GM19397 (cell line): ENCODE data around the gene KCNB1.
"Not testable (repeated sequence)": the region's sequence is repeated elsewhere in the genome, so short reads cannot be mapped to it uniquely, and the experiment has no call there.

ENCODE experiments used
- ATAC-seq: cut with Tn5 transposase; IDR thresholded peaks from one replicate; pipeline ENCODE4 v1.9.1; 2021; ENCODE audit warnings: mild to moderate bottlenecking, moderate library complexity; ENCODE audit not compliant: unreplicated experiment

Gene KCNB1

GRCh38 chr20:49412254-49412653 is 70.2 kb downstream of the KCNB1 start:
- no peak for ATAC-seq

DNA sequence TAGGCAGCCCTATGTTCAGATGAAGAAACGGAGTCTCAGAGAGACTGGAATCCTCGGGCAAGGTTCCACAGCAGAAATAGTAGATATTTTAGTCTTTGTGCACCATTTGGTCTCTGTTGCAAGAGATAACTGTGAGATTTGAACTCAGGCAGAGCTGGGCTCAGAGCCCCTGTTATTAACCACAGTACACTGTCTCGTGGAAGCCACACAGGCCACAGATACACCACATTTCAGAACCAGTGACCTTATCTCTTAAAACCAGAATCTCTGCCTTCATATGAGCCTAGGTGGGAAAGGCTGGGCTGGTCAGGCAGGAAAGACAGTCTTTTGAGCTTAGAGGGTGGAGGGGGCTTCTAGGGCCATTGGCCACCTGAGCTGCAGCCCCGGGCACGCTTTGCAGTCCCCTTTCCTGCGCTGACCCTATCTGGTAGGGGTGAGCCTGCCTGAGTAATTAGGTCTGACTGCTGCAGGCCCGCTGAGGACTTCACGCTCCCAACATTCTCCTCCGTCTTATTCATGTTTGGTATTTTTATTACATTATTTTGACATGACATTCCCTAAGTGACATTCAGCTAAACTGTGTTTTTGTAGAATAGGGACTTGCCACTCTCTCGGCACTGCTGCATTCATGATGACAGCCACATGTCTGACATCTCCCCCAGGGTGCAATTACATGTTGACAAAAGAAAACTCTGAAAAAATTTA is 71.1 kb downstream of the KCNB1 start:
- no peak for ATAC-seq

DNA sequence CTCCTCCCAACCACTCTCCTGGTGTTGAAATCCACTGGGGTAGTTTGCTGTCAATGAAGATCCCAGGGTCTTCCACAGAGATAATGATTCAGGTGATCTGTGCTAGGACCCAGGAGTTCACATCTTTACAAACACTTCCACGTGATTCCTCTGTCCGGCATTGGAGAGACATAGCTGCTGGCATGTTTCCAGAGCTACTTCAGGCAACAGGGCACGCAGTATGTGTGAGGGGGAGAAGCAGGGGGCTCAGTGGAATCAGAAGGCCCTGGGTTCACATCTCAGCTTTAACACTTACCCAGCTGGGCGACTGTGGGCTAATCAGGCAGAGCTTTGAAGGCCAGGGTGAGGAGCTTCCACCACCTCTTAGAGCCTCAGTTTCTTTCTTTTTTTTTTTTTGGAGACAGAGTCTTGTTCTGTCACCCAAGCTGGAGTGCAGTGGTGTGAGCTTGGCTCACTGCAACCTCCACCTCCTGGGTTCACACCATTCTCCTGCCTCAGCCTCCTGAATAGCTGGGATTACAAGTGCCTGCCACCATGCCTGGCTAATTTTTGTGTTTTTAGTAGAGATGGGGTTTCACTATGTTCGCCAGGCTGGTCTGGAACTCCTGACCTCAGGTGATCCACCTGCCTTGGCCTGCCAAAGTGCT is 72.4 kb downstream of the KCNB1 start:
- ATAC-seq, result not testable (repeated sequence)

GRCh38 chr20:49409302-49409974 is 73.0 kb downstream of the KCNB1 start:
- ATAC-seq, result no peak

DNA sequence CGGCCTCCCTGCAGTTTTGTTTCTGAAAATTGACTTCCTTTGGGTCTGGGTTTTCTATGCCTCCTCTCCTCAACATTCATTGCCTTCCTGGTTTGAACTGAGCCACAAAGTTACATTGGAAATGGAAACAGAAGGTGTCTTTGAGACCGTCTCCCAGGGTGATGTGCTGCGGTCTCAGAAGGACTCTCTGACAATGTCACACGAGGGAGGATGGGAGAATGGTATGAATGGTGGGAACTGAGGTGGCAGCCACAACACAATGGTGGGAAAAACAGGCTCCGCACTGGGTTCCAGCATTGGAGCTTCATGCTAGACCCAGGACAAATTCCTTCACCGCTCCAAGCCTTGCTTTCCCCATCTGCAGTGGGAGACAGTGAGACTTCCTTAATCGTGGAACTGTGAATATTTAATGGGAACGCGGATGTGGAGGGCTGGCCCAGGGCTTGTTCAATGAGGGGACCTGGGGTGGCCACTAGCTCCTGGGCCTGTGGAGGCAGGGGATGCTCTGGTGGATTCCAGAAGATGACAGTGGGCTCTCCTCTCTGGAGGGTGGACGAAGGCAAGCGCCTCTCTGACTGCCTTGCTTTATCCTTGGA is 73.9 kb downstream of the KCNB1 start:
- no peak for ATAC-seq

DNA sequence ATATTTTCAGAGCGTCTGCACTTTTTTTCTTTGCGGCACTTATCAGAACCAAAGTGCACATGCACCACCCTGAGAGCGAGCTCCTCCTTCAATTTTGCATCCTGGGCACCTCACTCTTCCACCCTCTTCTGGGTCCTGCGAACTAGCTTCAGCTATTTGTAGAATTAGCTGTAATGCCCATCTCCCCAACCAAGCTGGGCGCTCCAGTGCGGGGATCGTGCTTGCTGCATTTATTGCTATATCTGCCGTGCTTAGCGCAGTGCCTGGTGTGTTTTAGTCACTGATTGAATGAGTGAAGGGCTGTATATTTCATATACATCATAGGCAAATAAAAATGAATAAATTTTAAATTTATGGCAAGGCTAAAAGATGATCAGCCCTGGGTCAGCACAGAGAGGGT is 75.8 kb downstream of the KCNB1 start:
- no peak for ATAC-seq

- no peak for ATAC-seq
Observed at GRCh38 chr20:49405696-49406095, 76.8 kb downstream of the KCNB1 start.

DNA sequence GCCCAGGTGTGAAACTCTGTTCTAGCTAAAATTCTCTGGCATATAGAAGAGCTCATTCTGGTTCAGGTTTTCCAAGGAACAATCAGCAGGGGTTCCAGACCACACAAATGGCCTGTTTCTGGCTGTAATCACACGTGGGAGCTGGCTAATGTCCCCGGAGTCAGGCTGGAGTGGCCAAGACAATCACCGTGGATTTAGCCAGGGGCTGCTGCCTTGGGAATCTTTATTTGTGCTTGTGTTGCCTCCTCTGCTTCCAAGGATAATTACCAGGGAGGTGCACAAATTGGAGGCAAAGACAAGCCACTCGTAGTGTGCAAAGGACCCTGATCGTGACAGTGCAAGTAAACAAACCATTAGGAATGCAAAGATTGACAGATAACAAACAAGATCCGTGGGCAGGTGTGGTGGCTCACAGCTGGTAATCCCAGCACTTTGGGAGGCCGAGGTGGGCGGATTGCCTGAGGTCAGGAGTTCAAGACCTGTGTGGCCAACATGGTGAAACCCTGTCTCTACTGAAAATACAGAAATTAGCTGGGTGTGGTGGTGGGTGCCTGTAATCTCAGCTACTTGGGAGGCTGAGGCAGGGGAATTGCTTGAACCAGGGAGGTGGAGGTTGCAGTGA is 77.3 kb downstream of the KCNB1 start:
- no peak for ATAC-seq

DNA sequence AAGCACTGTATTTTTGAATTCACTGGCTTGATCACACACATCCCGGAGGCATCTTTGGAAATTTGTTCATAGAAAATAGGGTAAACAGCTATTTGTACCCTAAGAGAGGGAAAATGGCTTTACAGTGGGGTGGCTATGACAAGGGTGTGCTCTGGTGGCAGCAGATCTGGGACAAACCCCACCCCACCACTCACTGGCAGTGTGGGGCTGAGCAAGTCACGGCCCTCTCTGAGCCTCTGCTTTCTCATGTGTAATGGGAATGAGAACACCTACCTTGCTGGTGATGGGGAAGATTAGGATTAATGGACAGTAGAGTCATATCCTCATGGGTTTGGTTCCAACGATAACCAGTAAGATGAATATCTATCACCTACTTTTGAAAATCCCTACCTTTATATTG is 78.0 kb downstream of the KCNB1 start:
- ATAC-seq, result no peak

DNA sequence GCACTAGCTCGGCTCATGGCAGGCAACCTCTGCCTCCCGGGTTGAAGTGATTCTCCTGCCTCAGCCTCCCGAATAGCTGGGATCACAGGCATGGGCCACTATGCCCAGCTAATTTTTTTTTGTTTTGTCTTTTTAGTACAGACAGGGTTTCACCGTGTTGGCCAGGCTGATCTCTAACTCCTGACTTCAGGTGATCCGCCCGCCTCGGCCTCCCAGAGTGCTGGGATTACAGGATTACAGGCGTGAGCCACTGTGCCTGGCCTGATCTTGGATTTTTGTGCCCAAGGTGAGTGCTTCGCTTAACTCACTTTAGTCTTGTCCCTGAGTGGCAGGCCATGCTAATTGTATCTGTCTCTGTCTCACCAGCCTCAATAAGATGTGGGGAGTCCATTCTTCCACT is 78.6 kb downstream of the KCNB1 start:
- ATAC-seq, result no peak

DNA sequence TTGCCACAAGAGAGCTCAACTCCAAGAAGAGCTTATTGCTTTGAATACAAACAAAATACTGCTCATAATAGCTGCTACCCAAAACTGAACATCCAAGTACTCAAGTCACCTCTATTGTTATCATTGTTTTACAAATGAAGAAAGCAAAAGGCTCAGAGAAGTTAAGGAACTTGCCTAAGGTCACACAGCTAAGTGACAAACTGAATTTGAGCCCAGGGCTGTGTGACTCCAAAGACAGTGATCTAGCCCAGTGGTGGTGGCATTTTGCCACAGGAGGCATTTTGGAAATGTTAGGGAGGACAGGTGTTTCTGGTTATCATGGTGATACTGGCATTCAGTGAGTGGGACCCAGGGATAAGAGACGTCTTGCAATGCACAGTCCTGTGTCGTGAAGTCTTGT is 79.5 kb downstream of the KCNB1 start:
- no peak for ATAC-seq

DNA sequence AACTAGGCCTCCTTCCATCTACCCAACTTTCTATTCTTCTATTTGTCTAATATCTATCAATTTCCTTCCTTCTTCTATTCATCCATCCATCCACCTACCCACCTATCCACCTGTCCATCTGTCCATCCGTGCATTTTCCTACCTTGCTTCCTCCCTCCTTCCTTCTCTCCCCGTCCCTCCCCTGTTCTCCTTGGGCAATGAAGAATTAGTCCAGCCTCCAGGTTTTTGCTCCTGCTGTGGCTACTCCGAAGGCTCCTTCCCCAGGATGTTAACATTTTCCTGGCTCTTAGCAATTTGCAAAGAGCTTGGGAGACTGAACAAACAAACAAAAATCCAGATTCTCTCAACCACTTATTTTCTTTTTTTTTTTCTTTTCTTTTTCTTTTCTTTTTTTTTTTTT is 81.6 kb downstream of the KCNB1 start:
- ATAC-seq, result no peak

GRCh38 chr20:49400410-49400809 is 82.1 kb downstream of the KCNB1 start:
- ATAC-seq, result no peak

GRCh38 chr20:49399329-49399728 is 83.1 kb downstream of the KCNB1 start:
- no peak for ATAC-seq

- ATAC-seq, result no peak
Observed at GRCh38 chr20:49398401-49399144, 83.9 kb downstream of the KCNB1 start.

DNA sequence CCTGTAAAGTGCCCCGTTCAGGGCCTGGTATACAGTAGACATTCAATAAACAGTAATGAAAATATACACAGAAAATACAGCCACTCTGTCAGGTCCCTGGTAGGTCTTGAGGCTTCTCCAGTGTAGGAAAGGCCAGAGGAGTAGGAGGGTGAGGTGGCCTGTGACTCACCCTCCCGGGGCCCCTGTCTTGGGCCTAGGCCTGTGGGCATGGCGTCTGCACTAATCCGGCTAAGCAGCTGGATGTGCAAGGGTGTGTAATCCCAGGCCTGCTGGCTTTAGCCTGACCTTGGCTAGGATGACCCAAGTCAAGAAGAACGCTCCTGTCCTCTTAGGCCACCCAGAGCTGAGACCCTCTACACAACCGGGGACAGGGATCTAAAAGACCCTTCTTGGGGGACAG is 84.9 kb downstream of the KCNB1 start:
- no peak for ATAC-seq

- no peak for ATAC-seq
Observed at GRCh38 chr20:49396230-49396629, 86.2 kb downstream of the KCNB1 start.

- no peak for ATAC-seq
Observed at GRCh38 chr20:49395659-49396058, 86.8 kb downstream of the KCNB1 start.

DNA sequence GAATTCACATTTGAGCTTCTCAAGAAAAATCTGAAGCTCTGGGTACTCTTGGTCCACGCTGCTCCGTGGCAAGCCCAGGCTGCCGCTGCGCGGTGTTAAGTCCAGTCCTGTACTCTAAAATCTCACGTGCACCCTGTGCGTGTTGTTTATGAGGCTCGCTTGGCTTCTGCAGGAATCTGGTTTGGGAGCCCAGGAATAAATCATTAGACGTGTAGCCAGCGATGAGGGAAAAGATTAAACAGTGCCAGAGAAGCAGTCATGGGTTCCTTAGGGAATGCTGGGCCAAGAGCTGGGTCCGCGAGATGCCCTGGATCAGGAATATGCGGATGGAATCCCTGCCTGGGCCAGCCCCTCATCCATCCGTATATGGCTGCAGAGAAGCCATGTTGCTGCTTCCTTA is 87.3 kb downstream of the KCNB1 start:
- ATAC-seq, result no peak

DNA sequence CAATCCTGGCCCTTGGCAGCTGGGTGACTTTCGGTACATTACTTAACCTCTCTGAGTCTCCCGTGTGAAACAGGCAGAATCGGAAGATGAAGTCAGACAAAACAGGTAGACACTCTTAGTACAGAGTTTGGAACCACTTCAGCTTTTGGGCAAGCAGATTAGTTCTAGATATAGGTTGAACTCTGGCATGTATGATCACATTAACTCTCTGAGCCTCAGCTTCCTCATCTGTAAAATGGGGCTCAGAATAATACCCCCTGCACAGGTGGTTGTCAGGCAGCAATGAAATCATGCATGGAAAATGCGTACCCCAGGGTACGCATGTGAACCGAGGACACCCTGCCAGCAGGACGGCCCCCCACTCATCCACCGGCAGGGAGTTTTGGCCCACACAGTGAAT is 87.7 kb downstream of the KCNB1 start:
- ATAC-seq, result no peak

- no peak for ATAC-seq
Observed at GRCh38 chr20:49394264-49394663, 88.2 kb downstream of the KCNB1 start.
